Osteocyte (in vitro differentiated cells): ENCODE results near the gene RRP9. TPM values are rescaled to one million over a fixed set of nuclear protein-coding genes. Genes with fewer than 3 reads are reported as not detected.
A peak's percentile ranks its signal among the peaks of the same experiment; 100 is the strongest.

Experiments
- DNase-seq: peaks from one replicate; pipeline ENCODE4 v3.0.0; 2021; ENCODE audit warnings: mixed read lengths; ENCODE audit not compliant: unreplicated experiment; ENCODE audit errors: extremely low spot score
- H3K27ac Mint-ChIP-seq: one replicate; pipeline ENCODE4 v1.8.0; 2021; ENCODE audit warnings: mild to moderate bottlenecking, mixed read lengths; ENCODE audit not compliant: unreplicated experiment
- H3K27me3 Mint-ChIP-seq: one replicate; pipeline ENCODE4 v1.8.0; 2021; ENCODE audit warnings: mixed read lengths; ENCODE audit not compliant: unreplicated experiment
- H3K36me3 Mint-ChIP-seq: one replicate; pipeline ENCODE4 v1.8.0; 2021; ENCODE audit warnings: mixed read lengths; ENCODE audit not compliant: unreplicated experiment
- H3K4me1 Mint-ChIP-seq: one replicate; pipeline ENCODE4 v1.8.0; 2021; ENCODE audit warnings: mixed read lengths; ENCODE audit not compliant: unreplicated experiment
- H3K4me3 Mint-ChIP-seq: one replicate; pipeline ENCODE4 v1.8.0; 2021; ENCODE audit warnings: mild to moderate bottlenecking, moderate library complexity, mixed read lengths; ENCODE audit not compliant: unreplicated experiment
- H3K9me3 Mint-ChIP-seq: one replicate; pipeline ENCODE4 v1.8.0; 2021; ENCODE audit warnings: mixed read lengths; ENCODE audit not compliant: unreplicated experiment
- total RNA-seq: library from RNA; stranded (reverse); gene quantifications from 2 replicates; pipeline ENCODE4 v1.2.1, GENCODE V29; 2021
- TF ChIP-seq, protein P1 (sequence below): fragments of 200-600 bp; sonication (generic); IDR thresholded peaks from 2 replicates; pipeline ENCODE4 v1.5.0; 2021; ENCODE audit warnings: antibody characterized with exemption, mild to moderate bottlenecking, moderate library complexity

Gene RRP9
- total RNA-seq, 1 donor from 2014 or later = 20.7 TPM

DNA sequence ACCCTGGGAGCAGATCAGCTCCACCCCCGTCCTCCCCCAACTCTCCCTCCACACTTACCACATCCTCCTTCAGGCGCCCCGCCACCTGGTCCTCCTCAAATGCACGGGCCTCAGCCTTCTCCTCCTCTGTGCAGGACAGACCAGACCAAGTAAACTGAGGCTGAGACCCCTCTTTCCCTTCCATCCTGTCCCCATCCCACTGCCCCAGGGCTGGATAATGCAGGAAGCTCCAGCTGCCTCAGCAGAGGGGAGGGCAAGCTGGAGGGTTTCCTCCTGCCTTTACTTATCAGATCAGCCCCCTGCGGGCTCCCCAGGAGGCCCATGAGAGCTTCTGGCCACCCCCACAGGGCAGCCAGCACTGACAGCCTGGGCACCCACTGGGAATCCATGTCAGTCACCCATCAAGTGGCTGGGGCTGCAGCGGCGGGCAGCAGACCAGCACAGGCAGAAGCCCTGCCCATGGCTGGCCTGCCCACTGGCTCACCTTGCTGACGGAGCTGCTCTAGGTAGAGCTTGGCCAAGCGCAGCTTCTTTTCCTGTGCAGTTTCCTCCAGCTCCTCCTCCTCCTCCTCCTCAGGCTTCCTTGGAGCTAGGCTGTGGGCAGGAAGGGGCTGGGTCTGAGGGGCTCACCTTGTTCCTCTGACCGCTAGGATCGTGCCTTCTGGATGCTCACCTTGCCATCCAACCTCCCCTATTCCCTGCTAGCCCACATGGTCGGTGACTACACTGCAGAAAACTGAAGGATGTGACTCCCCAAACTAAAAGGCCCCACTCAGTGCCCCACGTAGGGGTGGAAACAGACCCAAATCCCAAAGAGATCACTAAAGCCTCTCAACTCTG lies 3.9 kb downstream of the RRP9 start:
- peak; percentile 80 for DNase-seq
- Mint-ChIP-seq H3K27me3 (no peaks in the 10 kb centered on the region), H3K4me3 (no peak overlapping the region), H3K27ac (no peak overlapping the region), H3K36me3 (peaks cover 30% of the 10 kb centered on the region), H3K9me3 (no peaks in the 10 kb centered on the region), H3K4me1 (peaks cover 19% of the 10 kb centered on the region)
- TF ChIP-seq, protein P1, sequence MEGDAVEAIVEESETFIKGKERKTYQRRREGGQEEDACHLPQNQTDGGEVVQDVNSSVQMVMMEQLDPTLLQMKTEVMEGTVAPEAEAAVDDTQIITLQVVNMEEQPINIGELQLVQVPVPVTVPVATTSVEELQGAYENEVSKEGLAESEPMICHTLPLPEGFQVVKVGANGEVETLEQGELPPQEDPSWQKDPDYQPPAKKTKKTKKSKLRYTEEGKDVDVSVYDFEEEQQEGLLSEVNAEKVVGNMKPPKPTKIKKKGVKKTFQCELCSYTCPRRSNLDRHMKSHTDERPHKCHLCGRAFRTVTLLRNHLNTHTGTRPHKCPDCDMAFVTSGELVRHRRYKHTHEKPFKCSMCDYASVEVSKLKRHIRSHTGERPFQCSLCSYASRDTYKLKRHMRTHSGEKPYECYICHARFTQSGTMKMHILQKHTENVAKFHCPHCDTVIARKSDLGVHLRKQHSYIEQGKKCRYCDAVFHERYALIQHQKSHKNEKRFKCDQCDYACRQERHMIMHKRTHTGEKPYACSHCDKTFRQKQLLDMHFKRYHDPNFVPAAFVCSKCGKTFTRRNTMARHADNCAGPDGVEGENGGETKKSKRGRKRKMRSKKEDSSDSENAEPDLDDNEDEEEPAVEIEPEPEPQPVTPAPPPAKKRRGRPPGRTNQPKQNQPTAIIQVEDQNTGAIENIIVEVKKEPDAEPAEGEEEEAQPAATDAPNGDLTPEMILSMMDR = no peak

DNA sequence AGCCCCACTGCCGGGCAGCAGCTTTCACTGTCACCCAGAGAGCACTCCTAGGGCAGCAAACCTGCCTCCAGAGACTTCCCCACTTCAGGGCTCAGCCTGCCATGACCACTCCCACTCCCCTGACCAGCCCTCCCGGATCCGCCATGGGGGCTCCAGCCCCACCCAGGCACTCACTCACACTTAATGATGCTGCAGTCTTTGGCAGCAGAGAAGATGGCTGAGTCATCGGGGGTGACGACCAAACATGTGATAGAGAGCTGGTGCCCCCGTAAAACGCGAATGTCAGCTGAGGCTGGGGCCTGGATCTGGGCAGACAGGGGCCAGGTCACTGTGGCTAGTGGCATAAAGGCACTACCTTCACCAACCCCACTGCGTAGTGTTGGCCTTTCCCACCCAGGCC lies 4.7 kb downstream of the RRP9 start:
- peaks cover 12% of the 10 kb centered on the region for H3K4me1 Mint-ChIP-seq
- H3K36me3 Mint-ChIP-seq = peaks cover 30% of the 10 kb centered on the region
- H3K27ac Mint-ChIP-seq = no peak overlapping the region
- H3K9me3 Mint-ChIP-seq = no peaks in the 10 kb centered on the region
- H3K4me3 Mint-ChIP-seq = no peak overlapping the region
- H3K27me3 Mint-ChIP-seq = no peaks in the 10 kb centered on the region
- peak; percentile 72 for DNase-seq
- TF ChIP-seq, protein P1 = no peak

DNA sequence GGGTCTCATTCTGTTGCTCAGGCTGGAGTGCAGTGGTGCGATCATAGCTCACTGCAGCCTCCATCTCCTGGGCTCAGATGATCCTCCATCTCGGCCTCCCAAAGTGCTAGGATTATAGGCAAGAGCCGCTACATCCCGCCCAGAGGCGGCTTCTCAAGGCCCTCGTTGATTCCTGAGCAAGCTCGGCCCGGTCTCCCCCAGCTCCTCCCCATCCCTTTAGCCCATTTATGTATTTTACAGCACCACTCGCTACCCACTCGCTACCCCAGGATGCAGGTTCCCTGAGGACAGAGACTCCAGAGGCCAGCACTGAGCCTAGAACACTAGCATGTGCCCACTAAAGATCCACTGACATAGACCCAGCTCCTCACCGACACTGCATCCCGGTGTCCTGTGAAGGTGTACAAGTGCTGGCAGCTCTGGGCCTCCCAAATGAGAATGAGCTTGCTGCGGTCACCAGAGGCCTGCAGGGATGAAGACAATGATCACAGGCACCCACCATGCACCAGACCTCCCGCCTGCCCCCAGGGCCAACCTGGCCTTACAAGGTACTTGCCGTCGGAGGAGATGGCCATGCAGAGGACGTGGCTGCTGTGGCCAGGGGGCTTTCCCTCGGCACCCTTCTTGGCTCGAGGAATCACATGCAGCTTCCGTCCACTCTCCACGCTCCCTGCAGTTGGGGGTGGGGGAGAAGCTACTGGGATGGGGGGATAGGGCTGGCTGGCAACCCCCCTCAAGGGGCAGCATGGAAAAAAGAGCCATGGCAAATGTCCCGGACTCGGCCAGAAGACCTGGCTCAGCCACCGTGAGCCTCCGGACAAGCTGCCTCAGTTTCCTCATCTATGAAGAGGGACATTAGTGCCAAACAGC lies 5.6 kb downstream of the RRP9 start:
- peaks cover 11% of the 10 kb centered on the region for H3K4me1 Mint-ChIP-seq
- no peaks in the 10 kb centered on the region for H3K9me3 Mint-ChIP-seq
- H3K4me3 Mint-ChIP-seq = no peak overlapping the region
- H3K27me3 Mint-ChIP-seq = no peaks in the 10 kb centered on the region
- peak; percentile 82 for DNase-seq
- no peak overlapping the region for H3K27ac Mint-ChIP-seq
- TF ChIP-seq, protein P1 = no peak
- H3K36me3 Mint-ChIP-seq = peaks cover 32% of the 10 kb centered on the region

DNA sequence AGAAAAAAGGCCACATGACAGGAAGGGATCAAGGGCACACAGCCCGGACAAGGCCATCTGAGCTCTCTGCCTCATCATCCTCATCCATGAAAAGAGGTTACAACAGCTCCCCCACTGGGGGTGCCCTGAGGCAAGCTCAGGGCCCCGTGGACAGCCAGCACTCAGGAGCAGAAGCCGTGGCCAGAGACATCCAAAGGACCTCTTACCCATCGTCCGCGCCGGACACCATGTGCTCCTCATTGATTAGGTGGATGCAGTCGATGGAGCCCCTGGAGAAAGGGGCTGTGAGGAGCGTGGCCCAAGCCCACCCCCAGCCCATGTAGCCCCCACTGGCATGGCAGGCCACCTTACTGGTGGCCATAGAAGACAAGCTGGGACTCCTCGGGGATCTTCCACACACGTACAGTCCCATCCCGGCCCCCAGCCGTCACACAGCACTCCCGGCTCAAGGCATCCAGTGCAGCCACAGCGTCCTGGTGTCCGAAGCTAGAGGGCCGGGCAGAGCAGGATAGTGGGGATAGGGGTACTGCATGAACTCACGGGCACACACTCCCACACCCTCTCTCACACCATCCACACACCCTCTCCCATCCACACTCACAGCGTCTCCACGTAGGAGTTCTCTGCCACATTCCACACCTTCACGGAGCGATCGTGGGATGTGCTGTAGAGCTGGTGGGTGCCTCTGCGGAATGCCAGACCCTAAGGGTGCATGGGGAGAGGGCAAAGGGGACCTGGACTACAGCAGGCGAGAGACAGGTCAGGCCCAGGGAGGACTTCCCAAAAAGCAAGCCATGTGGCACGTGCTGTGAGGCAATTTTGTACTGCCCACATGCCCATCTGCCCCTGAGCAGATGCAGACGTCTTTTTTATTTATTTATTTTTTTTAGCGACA lies 6.5 kb downstream of the RRP9 start:
- peaks cover 32% of the 10 kb centered on the region for H3K36me3 Mint-ChIP-seq
- H3K4me3 Mint-ChIP-seq = no peak overlapping the region
- peaks cover 2% of the 10 kb centered on the region for H3K4me1 Mint-ChIP-seq
- TF ChIP-seq, protein P1 = no peak
- DNase-seq = peak; percentile 81
- no peaks in the 10 kb centered on the region for H3K27me3 Mint-ChIP-seq
- H3K9me3 Mint-ChIP-seq = no peaks in the 10 kb centered on the region
- no peak overlapping the region for H3K27ac Mint-ChIP-seq
